NB4 (cell line): Measurements from ENCODE around the gene STARD10.

ENCODE experiments used
- DNase-seq: peaks from one replicate; pipeline ENCODE4 v3.0.0; 2010; ENCODE audit warnings: low read depth
- H3K4me3 ChIP-seq: one replicate; pipeline ENCODE4 v1.5.1; 2011; ENCODE audit warnings: mild to moderate bottlenecking, low read depth, low read length, moderate library complexity
- MYC ChIP-seq: IDR thresholded peaks from 2 replicates; pipeline ENCODE4 v1.6.1; 2011; ENCODE audit warnings: low read depth, low read length
- POLR2A ChIP-seq: IDR thresholded peaks from 2 replicates; pipeline ENCODE4 v1.6.1; 2011; ENCODE audit warnings: mild to moderate bottlenecking; ENCODE audit not compliant: insufficient read length; ENCODE audit errors: extremely low read depth
- TF ChIP-seq, protein P1 (sequence below): IDR thresholded peaks from 2 replicates; pipeline ENCODE4 v1.6.1; 2011; ENCODE audit warnings: low read depth, low read length
- TF ChIP-seq, protein P2 (sequence below): IDR thresholded peaks from one replicate; pipeline ENCODE4 v1.5.1; 2012; ENCODE audit warnings: low read depth, low read length

Gene STARD10

DNA sequence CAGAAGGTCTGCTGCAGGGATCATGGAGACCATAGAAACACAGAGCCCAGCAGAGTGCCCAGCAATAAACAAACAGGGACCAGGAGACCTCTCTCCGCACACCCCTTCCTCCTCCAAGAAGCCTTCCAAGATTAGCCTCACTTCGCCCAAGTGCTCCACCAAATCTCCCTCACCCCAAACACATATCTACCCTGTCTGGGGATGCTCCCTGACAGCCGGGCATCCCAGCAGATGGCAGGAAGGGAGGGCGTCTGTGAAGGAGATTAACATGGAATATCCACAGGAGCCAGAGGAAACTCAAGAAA lies 68.2 kb downstream of the STARD10 start:
- no peak overlapping the region for H3K4me3 ChIP-seq
- TF ChIP-seq MYC (no peak), POLR2A (no peak)
- TF ChIP-seq, protein P1, sequence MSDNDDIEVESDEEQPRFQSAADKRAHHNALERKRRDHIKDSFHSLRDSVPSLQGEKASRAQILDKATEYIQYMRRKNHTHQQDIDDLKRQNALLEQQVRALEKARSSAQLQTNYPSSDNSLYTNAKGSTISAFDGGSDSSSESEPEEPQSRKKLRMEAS = no peak
- TF ChIP-seq, protein P2, sequence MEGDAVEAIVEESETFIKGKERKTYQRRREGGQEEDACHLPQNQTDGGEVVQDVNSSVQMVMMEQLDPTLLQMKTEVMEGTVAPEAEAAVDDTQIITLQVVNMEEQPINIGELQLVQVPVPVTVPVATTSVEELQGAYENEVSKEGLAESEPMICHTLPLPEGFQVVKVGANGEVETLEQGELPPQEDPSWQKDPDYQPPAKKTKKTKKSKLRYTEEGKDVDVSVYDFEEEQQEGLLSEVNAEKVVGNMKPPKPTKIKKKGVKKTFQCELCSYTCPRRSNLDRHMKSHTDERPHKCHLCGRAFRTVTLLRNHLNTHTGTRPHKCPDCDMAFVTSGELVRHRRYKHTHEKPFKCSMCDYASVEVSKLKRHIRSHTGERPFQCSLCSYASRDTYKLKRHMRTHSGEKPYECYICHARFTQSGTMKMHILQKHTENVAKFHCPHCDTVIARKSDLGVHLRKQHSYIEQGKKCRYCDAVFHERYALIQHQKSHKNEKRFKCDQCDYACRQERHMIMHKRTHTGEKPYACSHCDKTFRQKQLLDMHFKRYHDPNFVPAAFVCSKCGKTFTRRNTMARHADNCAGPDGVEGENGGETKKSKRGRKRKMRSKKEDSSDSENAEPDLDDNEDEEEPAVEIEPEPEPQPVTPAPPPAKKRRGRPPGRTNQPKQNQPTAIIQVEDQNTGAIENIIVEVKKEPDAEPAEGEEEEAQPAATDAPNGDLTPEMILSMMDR = no peak
- no peak for DNase-seq

DNA sequence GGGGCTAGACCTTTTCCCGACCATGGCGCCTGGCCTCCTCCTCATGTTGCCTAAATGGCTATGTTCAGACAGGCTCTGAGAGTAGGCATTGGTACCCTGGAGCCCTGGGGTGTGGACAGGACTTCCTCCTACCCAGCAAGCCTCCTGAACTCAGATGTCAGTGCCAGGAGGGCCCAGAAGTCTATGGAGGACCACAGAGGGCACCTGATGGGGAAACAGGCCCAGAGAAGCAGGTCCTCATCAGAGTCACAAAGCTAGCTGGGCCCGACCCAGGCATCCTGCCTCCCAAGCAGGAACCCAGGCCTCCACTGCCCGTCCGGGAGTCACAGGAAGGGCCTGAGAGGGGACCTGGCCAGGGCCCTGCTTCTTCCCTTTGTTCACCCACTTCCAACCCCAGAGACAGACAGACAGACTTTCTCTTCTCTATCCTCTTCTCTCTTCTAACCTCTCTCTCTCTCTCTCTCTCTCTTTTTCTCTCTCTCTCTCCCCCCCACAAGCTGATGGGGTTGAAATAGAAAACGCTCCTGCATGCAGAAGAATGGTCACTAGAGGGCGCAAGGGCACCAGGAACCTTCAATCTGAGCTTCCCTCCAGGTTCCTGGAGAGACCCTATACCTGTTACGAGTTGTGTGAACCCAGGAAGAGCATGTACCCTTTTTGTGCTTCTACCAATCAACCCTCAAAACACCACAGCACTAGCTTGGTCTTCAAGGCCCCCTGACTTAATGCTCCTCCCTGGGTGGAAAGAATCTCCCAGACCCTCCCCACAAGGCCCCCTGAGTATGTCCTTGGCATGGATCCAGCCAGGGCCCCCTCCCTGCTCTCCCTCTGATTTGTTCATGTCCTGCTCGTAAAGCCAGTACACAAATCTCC lies 68.8 kb downstream of the STARD10 start:
- no peak overlapping the region for H3K4me3 ChIP-seq
- TF ChIP-seq, protein P2 = peak; percentile 94
- TF ChIP-seq, protein P1 = peak; percentile 19; the same call in 1 of the 2 replicates
- TF ChIP-seq MYC (peak; percentile 19), POLR2A (no peak)
- peak; percentile 92 for DNase-seq

DNA sequence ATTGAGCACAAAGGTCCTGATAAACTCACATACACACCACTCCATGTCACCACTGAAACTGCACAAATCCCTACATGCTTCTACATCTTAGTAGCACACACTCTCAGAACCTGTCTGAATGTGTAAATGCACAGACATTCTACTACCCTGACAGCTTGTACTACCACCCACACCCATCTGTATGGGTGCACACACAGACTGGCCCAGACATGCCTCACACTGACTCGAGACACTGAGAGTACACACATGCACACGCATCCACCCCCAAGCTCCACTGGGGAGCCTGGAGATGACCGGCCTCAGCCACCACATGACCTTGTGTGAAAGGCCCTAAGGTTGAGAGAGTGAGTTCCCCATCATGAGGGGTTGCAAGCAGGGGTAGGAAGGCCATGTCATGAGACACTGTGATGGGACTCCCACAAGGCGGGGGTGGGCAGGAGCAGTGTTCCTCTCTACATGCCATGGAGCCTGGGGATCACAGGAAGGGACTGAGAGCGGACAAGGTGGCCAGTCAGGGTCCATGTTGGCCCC lies 69.8 kb downstream of the STARD10 start:
- no peak for DNase-seq
- no peak overlapping the region for H3K4me3 ChIP-seq
- TF ChIP-seq MYC = no peak
- no peak for TF ChIP-seq POLR2A
- TF ChIP-seq, protein P2 = no peak

DNA sequence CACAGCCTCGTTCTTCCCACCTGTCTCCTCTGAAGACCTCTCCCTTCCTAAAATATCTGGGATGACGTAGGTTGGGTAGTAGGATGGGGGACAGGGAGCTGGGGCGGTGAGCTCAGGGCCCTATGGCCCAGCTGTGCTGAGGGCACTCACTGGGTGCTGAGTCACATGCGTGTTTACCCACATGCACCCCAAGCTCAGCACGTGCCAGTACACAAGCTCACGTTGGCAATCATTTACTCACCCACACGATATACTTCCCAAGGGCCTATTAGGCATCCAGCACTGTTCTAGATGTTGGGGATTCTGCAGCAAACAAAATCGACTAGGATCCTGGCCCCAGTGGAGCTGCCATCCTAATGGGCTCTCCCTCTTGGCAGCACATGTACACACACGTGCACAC lies 70.3 kb downstream of the STARD10 start:
- H3K4me3 ChIP-seq = no peak overlapping the region
- TF ChIP-seq, protein P2 = no peak
- TF ChIP-seq MYC (no peak), POLR2A (no peak)
- TF ChIP-seq, protein P1 = no peak
- DNase-seq = no peak

DNA sequence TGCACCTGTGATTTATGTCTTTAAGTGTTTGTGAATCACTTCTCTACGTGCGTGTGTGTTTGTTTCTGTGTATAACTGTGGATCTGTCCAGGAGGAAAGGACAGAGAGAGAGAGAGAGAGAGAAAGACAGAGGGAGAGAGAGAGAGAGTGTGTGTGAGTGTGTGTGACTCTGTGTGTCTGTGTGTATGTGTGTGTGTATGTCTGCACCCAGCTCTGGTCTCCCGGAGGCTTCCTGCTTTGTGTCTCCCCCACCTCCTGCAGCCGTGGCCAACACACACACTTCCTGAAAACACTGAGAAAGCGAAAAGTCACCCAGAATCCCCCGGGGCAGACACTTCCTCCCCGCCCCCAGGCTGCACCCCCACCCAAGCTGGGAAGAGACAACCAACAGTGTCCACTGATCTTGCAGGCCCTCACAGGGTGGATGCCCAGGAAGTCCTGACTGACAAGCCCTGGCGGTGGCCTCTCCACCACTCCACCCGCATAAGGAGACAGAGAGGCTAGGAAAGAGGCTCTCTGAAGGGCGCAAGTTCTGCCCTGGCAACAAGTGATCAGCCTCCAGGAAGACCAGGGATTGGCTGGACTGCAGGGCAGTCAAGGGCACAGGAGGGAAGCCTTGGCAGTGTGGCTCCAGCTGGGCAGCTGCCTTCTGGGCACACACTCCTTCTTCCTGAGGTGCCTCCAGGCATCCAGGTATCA lies 71.6 kb downstream of the STARD10 start:
- DNase-seq = peak; percentile 96
- H3K4me3 ChIP-seq = peak overlapping the region; percentile 93
- TF ChIP-seq MYC (no peak; the same call in 1 of the 2 replicates), POLR2A (peak; percentile 37)
- TF ChIP-seq, protein P2 = no peak
- TF ChIP-seq, protein P1 = peak; percentile 31; the same call in 1 of the 2 replicates
